Spleen (tissue), 7 donors: ENCODE measurements around the gene IL1RAPL1.

Experiments
- CTCF ChIP-seq, 11 experiments: fragments of 200-600 bp in 7 of 11; fragments of 450-650 bp in 4 of 11; sonication (generic) in 4 of 11; IDR thresholded peaks in 8 of 11; conservative IDR thresholded peaks in 3 of 11; 1 replicate in 7 of 11; 2 replicates in 4 of 11; pipeline versions ENCODE4 v1.4.0 to v1.8.0; 2016 to 2021; ENCODE audit warnings: antibody characterized with exemption in 11 of 11, inconsistent platforms in 4 of 11, mild to moderate bottlenecking in 1 of 11
- POLR2AphosphoS5 ChIP-seq, 3 donors: sonication (generic); formaldehyde crosslinking; IDR thresholded peaks; one replicate each; pipeline ENCODE4 v1.5.1; 2017; ENCODE audit warnings: antibody characterized with exemption in 3 of 3
- donor health status: DM: no; HTN: no; CAD: no; lungs with moderate emphysema.
- donor health status: DM: no; HTN: no; CAD: no.
- donor health status: DM: no; HTN: no; CAD: no.

- TF ChIP-seq CTCF (IDR thresholded peaks at IDR 0.05 in 8 of 11, conservative IDR thresholded peaks at IDR 0.05 in 3 of 11), result no peak
- no peak for TF ChIP-seq POLR2AphosphoS5 (IDR thresholded peaks at IDR 0.05)
These were observed 698.4 kb downstream of the IL1RAPL1 start for GRCh38 chrX:29285664-29286063.
